Activated T-helper 17 cell treated with anti-CD3 and anti-CD28 coated beads, Interleukin-2, amount 50 U/mL, for 72 hours (primary cell): Measurements from ENCODE around the gene PIK3IP1. TPM values are rescaled to one million over a fixed set of nuclear protein-coding genes. Genes with fewer than 3 reads are reported as not detected.

Source experiments
- ATAC-seq: fragments of 150-1000 bp; cut with Tn5 transposase; replicated peaks from 2 replicates; pipeline ENCODE4 v1.10.0; 2021; ENCODE audit warnings: mild to moderate bottlenecking, moderate library complexity
- H3K27ac Mint-ChIP-seq: one replicate; pipeline ENCODE4 v1.8.0; 2022; ENCODE audit warnings: mixed read lengths
- H3K27me3 Mint-ChIP-seq: one replicate; pipeline ENCODE4 v1.8.0; 2022; ENCODE audit warnings: mixed read lengths
- H3K36me3 Mint-ChIP-seq: one replicate; pipeline ENCODE4 v1.8.0; 2022; ENCODE audit warnings: low read depth, mild to moderate bottlenecking, mixed read lengths
- H3K4me1 Mint-ChIP-seq: one replicate; pipeline ENCODE4 v1.8.0; 2022; ENCODE audit warnings: mixed read lengths
- H3K4me3 Mint-ChIP-seq: one replicate; pipeline ENCODE4 v1.8.0; 2022; ENCODE audit warnings: mild to moderate bottlenecking, mixed read lengths
- H3K9me3 Mint-ChIP-seq: one replicate; pipeline ENCODE4 v1.8.0; 2022; ENCODE audit warnings: mixed read lengths
- total RNA-seq, 2 donors: library from RNA; stranded (reverse); gene quantifications; one replicate each; pipeline ENCODE4 v1.2.3, GENCODE V29; 2022

The PIK3IP1 gene
- total RNA-seq, 2 donors from 2014 or later, result 11.0 to 24.1 TPM

GRCh38 chr22:31278626-31279326 is 13.5 kb downstream of the PIK3IP1 start:
- peak overlapping the region; percentile 59 for H3K4me3 Mint-ChIP-seq
- H3K36me3 Mint-ChIP-seq, result peaks cover 96% of the 10 kb centered on the region
- no peaks in the 10 kb centered on the region for H3K27me3 Mint-ChIP-seq
- peaks cover 38% of the 10 kb centered on the region for H3K4me1 Mint-ChIP-seq
- peak overlapping the region; percentile 93 for H3K27ac Mint-ChIP-seq
- ATAC-seq, result peak; percentile 74
- no peaks in the 10 kb centered on the region for H3K9me3 Mint-ChIP-seq

- peaks cover 38% of the 10 kb centered on the region for H3K4me1 Mint-ChIP-seq
- peaks cover 96% of the 10 kb centered on the region for H3K36me3 Mint-ChIP-seq
- H3K27me3 Mint-ChIP-seq, result no peaks in the 10 kb centered on the region
- no peaks in the 10 kb centered on the region for H3K9me3 Mint-ChIP-seq
- H3K27ac Mint-ChIP-seq, result peak overlapping the region; percentile 93
- H3K4me3 Mint-ChIP-seq, result peak overlapping the region; percentile 59
- peak; percentile 26 for ATAC-seq
These were observed 14.1 kb downstream of the PIK3IP1 start for GRCh38 chr22:31278151-31278621.

GRCh38 chr22:31277741-31278140 is 14.5 kb downstream of the PIK3IP1 start:
- peak overlapping the region; percentile 59 for H3K4me3 Mint-ChIP-seq
- no peak for ATAC-seq
- H3K9me3 Mint-ChIP-seq, result no peaks in the 10 kb centered on the region
- H3K36me3 Mint-ChIP-seq, result peaks cover 96% of the 10 kb centered on the region
- peaks cover 38% of the 10 kb centered on the region for H3K4me1 Mint-ChIP-seq
- no peaks in the 10 kb centered on the region for H3K27me3 Mint-ChIP-seq
- H3K27ac Mint-ChIP-seq, result peak overlapping the region; percentile 93

- peaks cover 34% of the 10 kb centered on the region for H3K4me1 Mint-ChIP-seq
- no peaks in the 10 kb centered on the region for H3K9me3 Mint-ChIP-seq
- no peak overlapping the region for H3K27ac Mint-ChIP-seq
- no peak overlapping the region for H3K4me3 Mint-ChIP-seq
- no peaks in the 10 kb centered on the region for H3K27me3 Mint-ChIP-seq
- no peak for ATAC-seq
- peaks cover 98% of the 10 kb centered on the region for H3K36me3 Mint-ChIP-seq
These were observed 15.7 kb downstream of the PIK3IP1 start for GRCh38 chr22:31276426-31277167.

GRCh38 chr22:31275576-31275975 is 16.7 kb downstream of the PIK3IP1 start:
- H3K9me3 Mint-ChIP-seq, result no peaks in the 10 kb centered on the region
- no peak overlapping the region for H3K4me3 Mint-ChIP-seq
- peaks cover 36% of the 10 kb centered on the region for H3K4me1 Mint-ChIP-seq
- peaks cover 95% of the 10 kb centered on the region for H3K36me3 Mint-ChIP-seq
- H3K27me3 Mint-ChIP-seq, result no peaks in the 10 kb centered on the region
- no peak for ATAC-seq
- H3K27ac Mint-ChIP-seq, result peak overlapping the region; percentile 70

- peak overlapping the region; percentile 70 for H3K27ac Mint-ChIP-seq
- H3K36me3 Mint-ChIP-seq, result peaks cover 95% of the 10 kb centered on the region
- H3K9me3 Mint-ChIP-seq, result no peaks in the 10 kb centered on the region
- peaks cover 36% of the 10 kb centered on the region for H3K4me1 Mint-ChIP-seq
- ATAC-seq, result no peak
- H3K27me3 Mint-ChIP-seq, result no peaks in the 10 kb centered on the region
- no peak overlapping the region for H3K4me3 Mint-ChIP-seq
These were observed 17.3 kb downstream of the PIK3IP1 start for GRCh38 chr22:31275018-31275417.

- H3K27ac Mint-ChIP-seq, result peak overlapping the region; percentile 70
- no peaks in the 10 kb centered on the region for H3K27me3 Mint-ChIP-seq
- ATAC-seq, result no peak
- H3K4me3 Mint-ChIP-seq, result no peak overlapping the region
- no peaks in the 10 kb centered on the region for H3K9me3 Mint-ChIP-seq
- peaks cover 29% of the 10 kb centered on the region for H3K4me1 Mint-ChIP-seq
- H3K36me3 Mint-ChIP-seq, result peaks cover 92% of the 10 kb centered on the region
These were observed 18.3 kb downstream of the PIK3IP1 start for GRCh38 chr22:31274017-31274416.

- peak; percentile 80 for ATAC-seq
- Mint-ChIP-seq H3K4me1 (peaks cover 17% of the 10 kb centered on the region), H3K27me3 (no peaks in the 10 kb centered on the region), H3K9me3 (no peaks in the 10 kb centered on the region), H3K36me3 (peaks cover 92% of the 10 kb centered on the region), H3K4me3 (no peak overlapping the region), H3K27ac (peak overlapping the region; percentile 79)
These were observed 19.5 kb downstream of the PIK3IP1 start for GRCh38 chr22:31272522-31273446.

GRCh38 chr22:31271485-31271884 is 20.8 kb downstream of the PIK3IP1 start:
- no peaks in the 10 kb centered on the region for H3K27me3 Mint-ChIP-seq
- peaks cover 93% of the 10 kb centered on the region for H3K36me3 Mint-ChIP-seq
- H3K4me3 Mint-ChIP-seq, result no peak overlapping the region
- H3K9me3 Mint-ChIP-seq, result no peaks in the 10 kb centered on the region
- H3K27ac Mint-ChIP-seq, result peak overlapping the region; percentile 79
- H3K4me1 Mint-ChIP-seq, result peaks cover 14% of the 10 kb centered on the region
- ATAC-seq, result no peak

- Mint-ChIP-seq H3K36me3 (peaks cover 93% of the 10 kb centered on the region), H3K9me3 (no peaks in the 10 kb centered on the region), H3K4me1 (peaks cover 14% of the 10 kb centered on the region), H3K27me3 (no peaks in the 10 kb centered on the region), H3K4me3 (no peak overlapping the region), H3K27ac (peak overlapping the region; percentile 79)
- ATAC-seq, result no peak
These were observed 21.3 kb downstream of the PIK3IP1 start for GRCh38 chr22:31271026-31271425.

- Mint-ChIP-seq H3K4me3 (no peak overlapping the region), H3K9me3 (no peaks in the 10 kb centered on the region), H3K27me3 (no peaks in the 10 kb centered on the region), H3K27ac (peak overlapping the region; percentile 79), H3K4me1 (peaks cover 14% of the 10 kb centered on the region), H3K36me3 (peaks cover 91% of the 10 kb centered on the region)
- ATAC-seq, result no peak
These were observed 22.3 kb downstream of the PIK3IP1 start for GRCh38 chr22:31269892-31270579.

- Mint-ChIP-seq H3K36me3 (peaks cover 85% of the 10 kb centered on the region), H3K27ac (peak overlapping the region; percentile 55), H3K4me3 (no peak overlapping the region), H3K27me3 (no peaks in the 10 kb centered on the region), H3K4me1 (peaks cover 14% of the 10 kb centered on the region), H3K9me3 (no peaks in the 10 kb centered on the region)
- ATAC-seq, result no peak
These were observed 24.0 kb downstream of the PIK3IP1 start for GRCh38 chr22:31268281-31268680.

- Mint-ChIP-seq H3K36me3 (peaks cover 90% of the 10 kb centered on the region), H3K4me1 (no peaks in the 10 kb centered on the region), H3K9me3 (no peaks in the 10 kb centered on the region), H3K27me3 (no peaks in the 10 kb centered on the region), H3K4me3 (no peak overlapping the region), H3K27ac (peak overlapping the region; percentile 43)
- ATAC-seq, result no peak
These were observed 28.2 kb downstream of the PIK3IP1 start for GRCh38 chr22:31263896-31264640.
